ENCODE results near the gene STX10.

DNA sequence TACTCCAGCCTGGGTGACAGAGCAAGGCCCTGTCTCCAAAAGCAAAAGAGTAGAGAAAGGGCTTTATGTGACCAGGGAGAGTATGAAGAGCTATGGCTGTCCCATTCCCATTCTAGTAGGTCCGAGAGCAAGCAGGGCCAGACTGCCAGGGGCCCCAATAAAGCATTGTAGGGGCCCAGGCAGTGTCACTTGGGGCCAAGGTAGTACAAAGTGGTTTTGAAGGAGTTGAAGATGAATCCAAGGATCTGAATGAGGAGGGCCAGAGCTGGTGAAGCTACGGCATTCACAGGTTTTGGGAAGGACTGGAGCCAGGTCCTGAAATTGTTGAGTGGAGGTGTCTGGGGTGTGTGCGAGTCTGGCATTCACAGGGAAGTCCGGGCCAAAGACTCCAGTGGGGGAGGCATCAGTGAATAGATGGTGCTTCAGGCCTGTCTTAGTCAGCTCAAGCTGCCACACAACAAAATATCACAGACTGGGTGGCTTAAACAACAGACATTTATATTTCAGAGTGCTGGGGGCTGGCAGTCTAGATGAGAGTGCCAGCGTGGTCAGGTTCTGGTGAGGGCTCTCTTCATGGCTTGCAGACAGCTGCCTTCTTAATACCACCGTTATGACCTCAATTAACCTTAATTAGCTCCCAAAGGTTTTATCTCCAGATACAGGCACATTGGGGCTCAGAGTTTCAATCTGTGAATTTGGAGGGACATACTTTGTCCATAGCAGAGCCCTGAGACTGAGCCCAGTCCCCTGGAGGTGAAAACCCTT is 22.2 kb downstream of the STX10 start:
- TF ChIP-seq, protein P1, sequence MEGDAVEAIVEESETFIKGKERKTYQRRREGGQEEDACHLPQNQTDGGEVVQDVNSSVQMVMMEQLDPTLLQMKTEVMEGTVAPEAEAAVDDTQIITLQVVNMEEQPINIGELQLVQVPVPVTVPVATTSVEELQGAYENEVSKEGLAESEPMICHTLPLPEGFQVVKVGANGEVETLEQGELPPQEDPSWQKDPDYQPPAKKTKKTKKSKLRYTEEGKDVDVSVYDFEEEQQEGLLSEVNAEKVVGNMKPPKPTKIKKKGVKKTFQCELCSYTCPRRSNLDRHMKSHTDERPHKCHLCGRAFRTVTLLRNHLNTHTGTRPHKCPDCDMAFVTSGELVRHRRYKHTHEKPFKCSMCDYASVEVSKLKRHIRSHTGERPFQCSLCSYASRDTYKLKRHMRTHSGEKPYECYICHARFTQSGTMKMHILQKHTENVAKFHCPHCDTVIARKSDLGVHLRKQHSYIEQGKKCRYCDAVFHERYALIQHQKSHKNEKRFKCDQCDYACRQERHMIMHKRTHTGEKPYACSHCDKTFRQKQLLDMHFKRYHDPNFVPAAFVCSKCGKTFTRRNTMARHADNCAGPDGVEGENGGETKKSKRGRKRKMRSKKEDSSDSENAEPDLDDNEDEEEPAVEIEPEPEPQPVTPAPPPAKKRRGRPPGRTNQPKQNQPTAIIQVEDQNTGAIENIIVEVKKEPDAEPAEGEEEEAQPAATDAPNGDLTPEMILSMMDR (IDR thresholded peaks at IDR 0.05 in 8 of 11, conservative IDR thresholded peaks at IDR 0.05 in 3 of 11) = no peak
- TF ChIP-seq POLR2AphosphoS5 (IDR thresholded peaks at IDR 0.05) = no peak
